GM19023 (cell line): ENCODE measurements around the gene UBAP1.
"Not testable (repeated sequence)": the region's sequence is repeated elsewhere in the genome, so short reads cannot be mapped to it uniquely, and the experiment has no call there.

Source experiments
- ATAC-seq: cut with Tn5 transposase; IDR thresholded peaks from one replicate; pipeline ENCODE4 v1.9.1; 2021; ENCODE audit warnings: mild to moderate bottlenecking, moderate library complexity; ENCODE audit not compliant: unreplicated experiment

The UBAP1 gene

DNA sequence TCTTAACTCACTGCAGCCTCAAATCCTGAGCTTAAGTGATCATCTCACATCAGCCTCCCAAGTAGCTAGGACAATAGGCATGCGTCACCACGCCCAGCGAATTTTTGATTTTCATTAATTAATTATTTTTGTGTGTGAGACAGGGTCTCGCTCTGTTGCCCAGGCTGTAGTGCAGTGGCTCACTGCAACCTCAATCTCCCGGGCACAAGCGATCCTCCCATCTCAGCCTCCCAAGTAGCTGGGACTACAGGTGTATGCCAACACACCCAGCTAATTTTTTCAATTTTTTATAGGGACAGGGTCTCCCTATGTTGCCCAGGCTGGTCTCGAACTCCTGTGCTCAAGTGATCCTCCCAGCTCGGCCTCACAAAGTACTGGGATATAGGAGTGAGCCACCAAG is 41.4 kb downstream of the UBAP1 start:
- no peak for ATAC-seq

DNA sequence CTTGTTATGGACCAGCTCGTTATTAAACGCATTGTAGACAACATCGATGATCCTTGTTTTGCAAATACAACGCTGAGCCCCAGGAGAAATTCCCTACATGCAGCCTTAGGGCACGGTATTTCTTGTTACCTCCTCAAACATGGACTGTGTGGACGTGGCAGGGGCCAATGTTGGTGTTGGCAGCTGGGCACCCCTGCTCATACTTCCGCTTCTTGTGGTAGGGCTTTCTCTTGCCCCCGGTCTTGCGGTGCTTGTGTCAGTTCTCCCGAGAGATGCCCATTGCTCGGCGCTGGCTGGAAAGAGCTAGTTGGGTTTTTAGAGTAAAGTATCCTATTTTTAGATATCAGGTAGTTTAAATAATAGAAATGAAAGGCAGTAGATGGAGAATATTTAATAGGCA is 45.5 kb downstream of the UBAP1 start:
- ATAC-seq = no peak

DNA sequence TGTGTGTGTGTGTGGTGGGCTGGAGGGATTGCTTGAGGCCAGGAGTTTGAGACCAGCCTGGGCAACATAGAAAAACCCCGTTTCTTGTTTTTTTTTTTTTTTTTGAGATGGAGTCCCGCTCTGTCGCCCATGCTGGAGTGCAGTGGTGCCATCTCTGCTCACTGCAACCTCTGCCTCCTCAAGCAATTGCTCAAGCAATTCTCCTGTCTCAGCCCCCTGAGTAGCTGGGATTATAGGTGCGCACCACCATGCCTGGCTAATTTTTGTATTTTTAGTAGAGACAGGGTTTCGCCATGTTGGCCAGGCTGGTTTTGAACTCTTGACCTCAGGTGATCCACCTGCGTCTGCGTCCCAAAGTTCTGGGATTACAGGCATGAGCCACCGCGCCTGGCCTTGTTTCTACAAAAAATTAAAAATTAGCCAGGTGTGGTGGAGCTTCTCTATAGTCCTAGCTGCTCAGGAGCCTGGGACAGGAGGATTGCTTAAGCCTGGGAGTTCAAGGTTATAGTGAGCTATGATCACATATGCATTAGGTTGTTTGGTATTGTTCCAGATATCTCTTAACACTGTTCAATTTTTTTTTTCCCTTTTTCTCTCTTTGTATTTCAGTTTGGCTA is 47.4 kb downstream of the UBAP1 start:
- not testable (repeated sequence) for ATAC-seq

DNA sequence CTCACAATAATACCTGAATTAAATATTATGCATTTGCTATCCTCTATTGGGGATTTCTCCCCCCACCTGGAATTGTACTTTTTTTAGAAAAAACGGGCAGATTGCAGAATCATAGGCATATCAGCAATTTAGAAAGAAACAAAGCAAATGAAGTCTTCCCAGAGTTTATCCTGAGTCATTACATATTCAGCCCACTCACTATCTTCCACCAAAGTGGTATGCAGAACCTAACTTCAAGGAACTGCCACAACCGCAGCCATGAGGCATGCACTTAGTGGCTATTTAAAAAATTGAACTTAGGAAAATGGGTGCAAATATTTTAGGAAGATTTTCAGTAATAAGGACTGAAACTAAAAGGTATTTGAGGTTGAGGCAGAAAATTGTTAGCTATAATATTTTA is 48.6 kb downstream of the UBAP1 start:
- no peak for ATAC-seq

DNA sequence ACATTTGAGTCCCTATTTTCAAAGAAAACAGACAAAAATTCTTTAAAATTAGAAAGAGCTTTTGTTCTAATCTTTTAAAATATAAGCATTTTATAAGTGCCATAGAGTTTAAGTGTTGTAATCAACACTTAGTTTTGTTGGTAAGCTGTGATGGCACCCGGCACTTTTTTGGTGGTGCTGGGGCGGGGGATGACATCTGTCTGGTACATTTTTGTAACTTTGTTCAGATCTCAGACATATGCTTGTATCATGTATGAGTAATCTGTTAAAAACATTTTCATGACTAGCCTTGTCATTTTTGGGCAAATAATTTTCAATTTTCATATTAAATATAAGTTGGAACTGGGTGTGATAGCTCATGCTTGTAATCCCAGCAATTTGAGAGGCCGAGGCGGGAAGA is 51.7 kb downstream of the UBAP1 start:
- no peak for ATAC-seq

DNA sequence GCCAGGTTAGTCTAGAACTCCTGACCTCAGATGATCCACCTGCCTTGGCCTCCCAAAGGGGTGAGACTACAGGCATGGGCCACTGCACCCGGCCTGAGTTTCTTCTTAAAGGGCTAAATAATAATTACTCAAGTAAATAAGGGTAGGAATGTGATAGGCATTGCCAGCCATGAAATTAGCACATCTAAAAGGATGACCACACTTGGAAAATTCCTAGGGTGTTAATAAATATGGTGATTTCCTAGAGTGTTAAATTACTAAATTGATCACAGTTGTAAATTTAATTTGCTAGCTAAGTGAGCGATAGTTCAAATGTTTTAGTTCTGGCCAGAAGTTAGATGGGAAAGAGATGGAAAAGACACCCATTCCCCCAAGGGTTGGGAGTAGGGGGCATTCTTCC is 53.4 kb downstream of the UBAP1 start:
- no peak for ATAC-seq

DNA sequence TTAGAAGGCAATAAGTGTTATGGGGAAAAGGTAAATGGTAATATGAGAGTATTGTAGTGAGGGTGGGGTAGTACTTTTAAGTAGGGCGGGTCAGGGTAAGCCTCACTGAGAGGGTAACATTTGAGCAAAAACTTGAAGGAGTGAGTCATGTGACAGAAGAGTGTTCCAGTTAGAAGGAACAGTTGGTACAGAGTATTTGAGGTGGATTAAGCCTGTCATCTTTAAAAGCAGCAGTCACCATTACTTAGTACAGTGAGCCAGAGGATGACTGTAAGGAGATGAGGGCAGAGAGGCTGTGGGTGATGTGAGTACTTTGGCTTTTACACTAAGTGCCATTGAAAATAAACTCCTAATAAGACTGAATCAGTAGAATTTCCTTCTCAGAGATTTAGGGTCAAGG is 54.8 kb downstream of the UBAP1 start:
- no peak for ATAC-seq

DNA sequence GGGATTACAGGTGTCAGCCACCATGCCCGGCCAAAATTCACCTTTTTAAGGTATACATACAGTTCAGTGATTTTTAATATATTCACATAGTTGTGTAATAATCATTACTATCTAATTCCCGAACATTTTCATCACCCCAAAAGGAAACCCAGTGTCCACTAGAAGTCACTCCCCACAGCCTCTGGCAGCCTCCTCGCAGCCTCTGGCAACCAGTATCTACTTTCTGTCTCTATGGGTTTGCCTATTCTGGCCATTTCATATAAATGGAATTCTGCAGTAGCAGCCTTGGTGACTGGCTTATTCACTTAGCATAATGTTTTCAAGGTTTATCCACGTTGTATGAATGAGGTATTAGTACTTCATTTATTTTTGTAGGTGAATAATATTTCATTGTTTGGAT is 59.0 kb downstream of the UBAP1 start:
- no peak for ATAC-seq

DNA sequence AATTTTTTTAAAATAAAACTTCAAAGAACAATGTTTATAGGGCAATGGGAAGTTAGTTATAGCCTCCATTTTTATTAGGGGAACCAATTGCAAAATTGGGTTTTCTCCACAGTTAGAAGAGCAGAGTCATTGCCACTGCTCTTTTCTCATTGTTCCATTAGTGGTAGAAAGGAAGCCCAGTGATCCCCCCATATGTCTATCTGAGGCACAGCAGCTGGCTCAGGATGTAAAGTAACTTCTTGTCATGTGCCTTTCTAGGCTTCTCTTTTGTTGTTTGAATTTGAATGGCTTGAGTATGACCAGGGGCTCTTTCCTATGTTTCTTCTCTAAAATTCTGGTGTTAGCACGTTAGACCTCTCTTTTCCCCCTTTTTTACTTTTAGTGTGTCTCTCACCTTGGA is 61.2 kb downstream of the UBAP1 start:
- no peak for ATAC-seq

DNA sequence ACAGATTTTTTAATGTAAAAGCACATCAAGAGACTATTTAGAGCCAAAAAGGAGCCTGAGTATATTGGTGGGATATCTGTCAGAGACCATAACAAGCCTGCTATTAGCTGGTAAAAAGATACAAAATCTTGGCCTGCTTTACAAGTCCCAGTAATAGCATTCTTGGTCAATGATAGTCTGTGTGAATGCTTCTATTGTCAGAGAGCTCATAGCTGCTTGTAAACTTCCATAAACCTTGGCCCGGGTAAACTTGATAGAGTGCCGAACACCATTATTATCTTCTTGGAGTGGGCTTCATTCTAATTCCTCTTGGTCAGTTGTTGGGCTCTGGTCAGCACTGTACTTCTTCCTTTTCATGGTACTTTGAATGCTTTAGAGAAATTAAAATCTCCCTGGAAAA is 64.0 kb downstream of the UBAP1 start:
- ATAC-seq = no peak

DNA sequence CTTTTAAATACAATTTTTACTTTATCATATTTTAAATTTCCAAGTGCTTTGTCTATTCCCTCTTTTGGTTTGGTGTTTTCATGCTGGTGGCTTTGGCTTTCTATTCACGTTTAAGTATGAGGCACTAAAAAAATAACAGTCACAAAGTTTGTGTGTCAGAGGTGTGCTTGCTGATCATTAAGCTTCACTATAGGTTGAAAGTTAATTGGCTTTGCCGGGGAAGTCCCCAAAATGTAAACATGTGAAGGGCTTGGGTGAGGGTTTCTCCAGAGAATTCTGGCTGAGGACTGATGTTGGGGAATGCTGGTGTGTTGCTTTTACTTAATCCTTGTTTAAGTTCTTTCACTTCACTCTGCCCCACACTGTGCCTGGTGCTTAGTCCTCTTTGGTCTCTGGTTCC is 66.4 kb downstream of the UBAP1 start:
- not testable (repeated sequence) for ATAC-seq

DNA sequence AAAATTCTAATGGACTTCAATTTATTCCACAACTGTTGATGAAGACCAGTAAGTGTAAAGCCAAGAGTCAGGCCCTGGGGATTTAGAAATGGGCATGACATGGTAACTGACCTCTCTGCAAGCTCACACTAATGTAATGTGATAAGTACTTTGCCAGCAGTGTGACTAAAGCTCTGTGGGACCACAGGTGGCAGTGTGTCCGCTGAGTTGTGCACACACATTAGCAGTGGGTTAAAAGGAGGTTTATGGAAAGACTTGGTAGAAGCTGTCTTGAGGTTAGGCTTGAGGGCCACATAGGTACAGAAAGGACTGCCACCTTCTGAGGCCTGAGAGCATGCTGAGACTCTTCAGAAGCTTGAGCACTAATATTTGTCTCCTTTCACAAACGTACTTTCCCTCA is 67.6 kb downstream of the UBAP1 start:
- ATAC-seq = no peak

DNA sequence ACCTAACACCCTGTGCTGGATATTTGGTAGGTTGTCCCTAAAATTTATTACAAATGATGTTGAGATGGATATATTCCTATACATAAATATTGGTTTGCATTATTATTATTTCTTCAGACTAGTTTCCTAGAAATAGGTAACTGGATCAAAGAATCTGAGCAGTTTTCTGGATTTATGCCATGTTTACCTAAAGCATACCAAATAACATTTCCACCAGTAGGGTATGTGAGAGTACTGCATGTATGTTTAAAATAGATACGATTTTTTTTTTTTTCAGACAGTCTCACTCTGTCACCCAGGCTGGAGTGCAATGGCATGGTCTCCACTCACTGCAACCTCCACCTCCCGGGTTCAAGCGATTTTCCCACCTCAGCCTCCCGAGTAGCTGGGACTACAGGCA is 68.9 kb downstream of the UBAP1 start:
- not testable (repeated sequence) for ATAC-seq

DNA sequence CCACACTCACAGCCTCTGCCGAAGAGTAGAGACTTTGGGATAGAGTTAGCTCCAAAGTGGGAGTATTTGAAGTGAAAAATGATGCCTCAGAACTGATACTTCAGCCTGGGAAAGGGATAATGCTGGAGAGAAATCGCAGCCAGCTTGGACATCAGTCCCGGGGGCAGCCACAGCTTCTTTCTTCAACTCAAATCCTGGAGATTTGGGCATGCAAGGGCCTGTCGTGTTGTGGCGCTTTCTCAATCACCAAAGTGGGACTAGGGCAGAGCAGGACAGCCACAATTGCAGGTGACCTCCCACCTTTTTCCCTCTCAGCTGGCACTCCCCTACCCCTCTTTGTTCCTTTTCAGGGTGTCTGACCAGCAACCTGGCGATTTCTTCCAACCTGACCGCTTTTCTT is 70.4 kb downstream of the UBAP1 start:
- ATAC-seq = no peak

DNA sequence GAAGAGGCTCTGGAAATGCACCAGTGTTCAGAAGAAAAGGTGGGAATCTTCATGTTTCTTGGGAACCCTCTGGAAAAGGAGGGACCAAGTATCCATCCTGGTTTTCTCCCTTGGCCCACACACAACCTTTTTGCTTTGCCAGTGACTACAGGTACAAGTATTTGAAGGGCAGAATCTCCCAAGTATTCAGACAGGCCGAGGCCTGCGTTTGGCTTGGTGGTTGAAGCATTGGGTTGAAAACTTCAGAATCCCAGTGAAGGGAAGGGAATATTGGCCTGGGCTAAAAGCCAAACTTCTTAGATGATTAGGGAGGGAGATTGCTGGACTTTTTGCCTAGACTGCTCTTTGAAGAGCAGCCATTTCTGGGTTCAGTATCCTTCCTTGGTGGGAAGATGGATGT is 71.9 kb downstream of the UBAP1 start:
- ATAC-seq = no peak

DNA sequence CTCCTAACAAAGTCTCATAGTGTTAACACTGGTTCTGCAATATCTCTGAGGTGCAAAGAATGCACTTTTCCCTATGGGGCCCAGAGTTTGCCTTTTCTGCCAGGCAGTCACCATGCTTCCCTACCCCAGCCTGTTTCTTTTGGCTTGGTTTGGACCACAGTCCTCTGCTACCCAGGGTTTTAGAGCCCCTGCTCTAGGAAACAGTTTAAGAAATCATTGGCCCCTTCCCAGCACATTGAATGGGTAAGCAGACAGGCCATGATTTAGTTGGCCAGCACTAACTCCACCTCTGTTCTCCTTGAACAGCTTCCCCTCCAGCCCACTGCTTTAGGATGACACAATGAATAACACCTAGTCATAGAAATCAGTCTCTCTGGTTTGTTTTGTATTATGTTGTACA is 73.2 kb downstream of the UBAP1 start:
- ATAC-seq = no peak

DNA sequence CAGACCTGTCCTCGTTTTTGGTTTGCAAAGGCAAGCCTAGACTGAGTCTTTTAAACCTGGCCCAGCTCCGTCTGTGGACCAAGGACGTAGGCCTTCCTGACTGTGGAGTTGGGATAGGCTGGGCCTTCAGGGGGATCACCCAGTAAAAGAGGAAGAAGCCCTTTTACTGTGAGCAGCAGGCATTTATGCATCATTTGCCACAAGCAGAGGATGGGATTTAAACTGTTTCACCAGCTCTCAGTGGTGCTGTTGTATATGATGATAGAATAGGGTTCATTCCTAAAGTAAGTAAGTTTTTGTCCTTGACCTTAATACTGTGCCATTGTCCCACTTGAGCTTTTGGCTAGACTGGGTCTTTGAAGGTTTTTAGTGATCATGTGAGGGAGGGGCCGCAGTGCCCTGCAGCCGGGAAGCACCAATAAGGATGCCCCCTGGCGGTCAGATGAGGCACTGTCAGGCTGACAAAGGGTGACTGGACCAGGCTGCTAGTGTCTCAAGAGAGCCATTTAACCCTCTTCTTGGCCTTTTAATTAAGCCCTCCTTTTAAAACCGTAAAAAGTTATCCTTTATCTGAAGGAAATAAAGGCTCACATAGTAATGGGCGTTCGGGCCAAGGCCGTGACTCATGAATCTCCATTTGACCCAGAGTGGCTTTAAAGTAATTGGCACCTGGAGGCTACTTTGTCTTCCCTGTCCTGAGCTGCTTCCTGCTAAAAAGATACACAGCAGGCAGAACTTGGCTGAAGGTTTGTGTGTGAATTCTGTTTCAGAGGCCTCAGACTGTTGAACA is 74.0 kb downstream of the UBAP1 start:
- ATAC-seq = no peak

DNA sequence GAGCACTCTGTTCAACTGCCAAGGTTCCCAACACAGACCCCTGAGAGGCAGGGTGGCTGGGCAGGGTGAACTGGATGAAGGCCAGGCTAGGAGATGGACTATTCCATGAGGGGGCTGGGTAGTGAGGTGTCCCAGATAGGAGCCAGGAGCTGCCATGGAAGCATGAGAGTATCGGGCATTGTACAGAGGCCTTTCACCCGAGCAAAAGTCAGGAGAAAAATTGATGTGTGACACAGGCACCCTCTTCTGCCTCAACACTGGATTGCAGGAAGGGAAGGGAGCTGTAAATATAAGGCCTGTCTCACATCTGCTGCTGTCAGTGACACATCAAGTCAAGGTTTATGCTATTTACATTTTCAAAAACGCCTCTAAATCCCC is 74.6 kb downstream of the UBAP1 start:
- no peak for ATAC-seq

DNA sequence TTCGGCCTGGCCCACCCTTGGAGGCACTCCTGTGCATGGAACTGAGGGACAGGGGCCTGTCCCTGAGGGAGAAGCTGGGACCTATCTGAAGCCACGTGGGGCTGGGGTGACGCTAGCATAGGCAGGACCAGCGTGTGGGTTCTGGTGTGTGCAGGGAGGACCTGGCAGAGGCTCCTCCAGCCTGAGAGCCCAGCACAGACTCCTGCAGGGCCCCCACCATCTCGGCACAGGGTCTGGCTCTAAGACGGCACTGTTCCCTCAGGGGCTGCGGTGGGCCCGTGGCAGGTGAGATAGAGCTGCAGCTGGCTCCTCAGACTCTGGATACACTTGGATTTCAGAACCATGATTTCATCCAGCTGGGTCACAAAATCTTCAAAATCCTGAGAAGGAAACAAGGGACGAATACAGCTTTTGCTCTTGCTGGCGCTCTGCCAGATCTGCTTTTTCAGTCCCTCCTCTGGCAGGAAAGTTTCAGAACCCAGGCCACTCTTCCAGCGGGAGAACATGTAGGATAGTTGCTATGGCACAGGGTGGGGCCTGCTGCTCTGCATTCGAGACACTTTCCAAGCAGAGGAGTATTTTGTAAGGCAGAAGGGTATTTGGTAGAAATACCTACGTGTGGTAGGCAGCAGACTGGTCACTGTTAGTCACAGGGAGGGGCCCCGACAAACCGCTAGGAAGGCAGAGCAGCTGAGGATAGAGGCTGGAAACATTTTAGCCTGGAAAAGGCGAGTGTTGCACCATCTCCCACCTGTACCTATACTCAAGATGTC is 75.5 kb downstream of the UBAP1 start:
- ATAC-seq = no peak

DNA sequence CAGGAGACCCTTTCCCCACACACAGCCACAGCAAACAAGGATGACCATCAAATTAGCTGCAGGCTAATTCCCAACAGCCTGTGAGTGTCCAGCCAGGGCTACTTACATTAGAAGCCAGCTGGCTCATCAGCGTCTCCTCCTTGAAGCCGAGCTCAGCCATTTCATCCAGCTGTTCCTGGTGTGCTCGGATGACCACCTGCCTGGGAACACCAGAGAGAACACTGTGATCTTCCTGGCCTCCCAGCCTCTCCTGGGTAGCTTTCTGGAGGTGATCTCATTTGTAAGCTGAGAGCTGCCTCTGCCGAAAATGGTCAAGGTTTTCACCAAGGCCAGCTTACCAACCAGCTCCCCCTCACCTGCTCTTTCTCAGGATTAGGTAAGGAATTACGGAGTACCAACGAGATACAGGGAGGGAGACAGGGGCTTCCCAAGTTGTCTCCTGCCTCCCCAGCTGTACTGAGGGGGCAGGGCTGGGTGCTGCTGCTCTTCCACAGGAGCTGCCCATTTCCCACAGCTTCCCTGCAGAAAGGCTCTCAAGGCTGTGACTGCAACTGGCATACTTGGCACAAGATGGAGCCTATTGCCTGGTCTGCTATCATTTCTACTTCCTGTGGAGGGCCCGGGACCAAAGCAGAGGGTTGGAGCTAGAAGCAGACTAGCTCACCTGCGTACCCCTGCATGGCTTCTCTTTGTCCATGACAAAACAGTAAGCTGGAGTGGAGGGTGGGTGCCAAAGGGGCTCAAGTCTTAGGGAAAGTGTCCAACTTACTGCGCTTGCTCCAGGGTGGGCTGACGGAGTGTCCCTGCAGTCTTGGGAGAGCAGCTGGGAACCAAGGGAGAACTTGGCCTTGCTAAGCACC is 76.4 kb downstream of the UBAP1 start:
- ATAC-seq = no peak

DNA sequence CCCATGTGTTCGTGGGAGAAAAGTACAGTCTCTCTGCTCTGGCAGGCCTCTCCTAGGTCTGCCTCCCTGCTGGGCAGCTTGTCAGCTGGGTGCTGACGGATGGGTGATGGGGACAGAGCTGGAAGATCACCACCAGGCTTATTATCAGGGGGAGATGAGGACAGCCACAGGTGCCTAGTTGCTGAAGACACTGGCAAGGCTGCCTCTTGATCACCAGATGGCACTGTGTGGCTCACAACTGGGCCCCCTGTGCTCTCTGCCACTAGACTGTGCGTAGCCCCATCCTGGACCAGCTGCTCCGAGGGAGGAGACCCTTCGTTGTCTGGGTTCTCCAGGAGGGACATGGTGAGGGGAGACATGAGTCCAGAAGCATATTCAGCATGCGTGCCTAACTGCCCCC is 77.3 kb downstream of the UBAP1 start:
- no peak for ATAC-seq
